Liver (tissue), 3 donors: Measurements from ENCODE around the gene FRMD4B.

ENCODE experiments used
- EGR1 ChIP-seq, 2 donors: IDR thresholded peaks; 2 replicates each; pipeline ENCODE4 v1.6.1; 2016 to 2018; ENCODE audit warnings: antibody characterized with exemption in 2 of 2, low read depth in 2 of 2
- FOXA2 ChIP-seq: IDR thresholded peaks from 2 replicates; pipeline ENCODE4 v1.6.1; 2016; ENCODE audit warnings: antibody characterized with exemption
- GABPA ChIP-seq, 2 donors: IDR thresholded peaks in 1 of 2; conservative IDR thresholded peaks in 1 of 2; 2 replicates each; pipeline ENCODE4 v1.6.1; 2016; ENCODE audit warnings: antibody characterized with exemption in 2 of 2, mild to moderate bottlenecking in 1 of 2, moderate library complexity in 1 of 2
- HNF4A ChIP-seq, 2 donors: conservative IDR thresholded peaks; 2 replicates each; pipeline ENCODE4 v1.6.1; 2016; ENCODE audit warnings: antibody characterized with exemption in 2 of 2, mild to moderate bottlenecking in 2 of 2
- HNF4G ChIP-seq: IDR thresholded peaks from 2 replicates; pipeline ENCODE4 v1.6.1; 2016; ENCODE audit warnings: antibody characterized with exemption
- JUND ChIP-seq, 2 donors: IDR thresholded peaks; 2 replicates each; pipeline ENCODE4 v1.6.1; 2016; ENCODE audit warnings: antibody characterized with exemption in 2 of 2
- NR2F2 ChIP-seq: IDR thresholded peaks from 2 replicates; pipeline ENCODE4 v1.6.1; 2016; ENCODE audit warnings: antibody characterized with exemption
- RAD21 ChIP-seq, 2 donors: IDR thresholded peaks; 2 replicates each; pipeline ENCODE4 v1.6.1; 2016; ENCODE audit warnings: antibody characterized with exemption in 2 of 2, mild to moderate bottlenecking in 2 of 2
- TAF1 ChIP-seq: conservative IDR thresholded peaks from 2 replicates; pipeline ENCODE4 v1.6.1; 2016; ENCODE audit warnings: antibody characterized with exemption, mild to moderate bottlenecking
- TF ChIP-seq, protein P1 (sequence below): fragments of 150-350 bp; IDR thresholded peaks from 2 replicates; pipeline ENCODE4 v1.5.1; 2017; ENCODE audit warnings: improper control_type of control experiment, low read depth, low read length; ENCODE audit not compliant: missing input control
- TF ChIP-seq, protein P2 (sequence below): IDR thresholded peaks from 2 replicates; pipeline ENCODE4 v1.6.1; 2016; ENCODE audit warnings: antibody characterized with exemption
- TF ChIP-seq, protein P3 (sequence below): IDR thresholded peaks from 2 replicates; pipeline ENCODE4 v1.6.1; 2016; ENCODE audit warnings: antibody characterized with exemption
- TF ChIP-seq, protein P4 (sequence below): IDR thresholded peaks from 2 replicates; pipeline ENCODE4 v1.6.1; 2016; ENCODE audit warnings: antibody characterized with exemption
- donor health status: healthy.
- donor health status: healthy.

DNA sequence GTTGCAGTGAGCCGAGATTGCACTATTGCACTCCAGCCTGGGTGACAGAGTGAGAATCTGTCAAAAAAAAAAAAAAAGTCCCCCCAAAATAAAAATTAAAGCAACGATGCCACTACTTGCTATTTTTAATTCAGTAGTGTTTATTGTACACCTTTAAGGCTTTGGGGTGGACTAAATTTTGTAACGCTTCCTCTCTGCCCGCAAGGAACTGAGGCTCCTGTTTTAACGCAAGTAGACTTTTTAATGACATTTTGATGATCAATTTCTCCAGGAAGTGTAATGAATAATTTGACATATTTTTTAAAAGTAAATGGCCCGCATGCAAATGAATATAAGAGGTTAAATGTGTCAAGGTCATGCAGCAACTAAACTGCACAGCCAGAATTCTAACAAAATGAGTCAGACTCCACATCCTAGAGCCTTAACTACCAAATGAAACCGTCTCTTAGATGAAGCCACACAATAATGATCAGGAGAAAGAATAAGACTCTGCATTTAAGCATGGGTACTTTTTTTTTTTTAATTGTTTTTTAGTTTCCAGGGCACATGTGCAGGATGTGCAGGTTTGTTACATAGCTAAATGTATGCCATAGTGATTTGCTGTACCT lies 166.7 kb downstream of the FRMD4B start:
- TF ChIP-seq, protein P1, sequence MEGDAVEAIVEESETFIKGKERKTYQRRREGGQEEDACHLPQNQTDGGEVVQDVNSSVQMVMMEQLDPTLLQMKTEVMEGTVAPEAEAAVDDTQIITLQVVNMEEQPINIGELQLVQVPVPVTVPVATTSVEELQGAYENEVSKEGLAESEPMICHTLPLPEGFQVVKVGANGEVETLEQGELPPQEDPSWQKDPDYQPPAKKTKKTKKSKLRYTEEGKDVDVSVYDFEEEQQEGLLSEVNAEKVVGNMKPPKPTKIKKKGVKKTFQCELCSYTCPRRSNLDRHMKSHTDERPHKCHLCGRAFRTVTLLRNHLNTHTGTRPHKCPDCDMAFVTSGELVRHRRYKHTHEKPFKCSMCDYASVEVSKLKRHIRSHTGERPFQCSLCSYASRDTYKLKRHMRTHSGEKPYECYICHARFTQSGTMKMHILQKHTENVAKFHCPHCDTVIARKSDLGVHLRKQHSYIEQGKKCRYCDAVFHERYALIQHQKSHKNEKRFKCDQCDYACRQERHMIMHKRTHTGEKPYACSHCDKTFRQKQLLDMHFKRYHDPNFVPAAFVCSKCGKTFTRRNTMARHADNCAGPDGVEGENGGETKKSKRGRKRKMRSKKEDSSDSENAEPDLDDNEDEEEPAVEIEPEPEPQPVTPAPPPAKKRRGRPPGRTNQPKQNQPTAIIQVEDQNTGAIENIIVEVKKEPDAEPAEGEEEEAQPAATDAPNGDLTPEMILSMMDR = no peak
- TF ChIP-seq EGR1 (IDR thresholded peaks at IDR 0.05; ENCODE audit: low read depth in 2 of 2) (no peak), HNF4A (conservative IDR thresholded peaks at IDR 0.05) (no peak), TAF1 (no peak), GABPA (IDR thresholded peaks at IDR 0.05 in 1 of 2, conservative IDR thresholded peaks at IDR 0.05 in 1 of 2) (no peak), RAD21 (IDR thresholded peaks at IDR 0.05) (no peak), JUND (IDR thresholded peaks at IDR 0.05) (no peak), HNF4G (no peak), NR2F2 (no peak), FOXA2 (no peak)
- TF ChIP-seq, protein P2, sequence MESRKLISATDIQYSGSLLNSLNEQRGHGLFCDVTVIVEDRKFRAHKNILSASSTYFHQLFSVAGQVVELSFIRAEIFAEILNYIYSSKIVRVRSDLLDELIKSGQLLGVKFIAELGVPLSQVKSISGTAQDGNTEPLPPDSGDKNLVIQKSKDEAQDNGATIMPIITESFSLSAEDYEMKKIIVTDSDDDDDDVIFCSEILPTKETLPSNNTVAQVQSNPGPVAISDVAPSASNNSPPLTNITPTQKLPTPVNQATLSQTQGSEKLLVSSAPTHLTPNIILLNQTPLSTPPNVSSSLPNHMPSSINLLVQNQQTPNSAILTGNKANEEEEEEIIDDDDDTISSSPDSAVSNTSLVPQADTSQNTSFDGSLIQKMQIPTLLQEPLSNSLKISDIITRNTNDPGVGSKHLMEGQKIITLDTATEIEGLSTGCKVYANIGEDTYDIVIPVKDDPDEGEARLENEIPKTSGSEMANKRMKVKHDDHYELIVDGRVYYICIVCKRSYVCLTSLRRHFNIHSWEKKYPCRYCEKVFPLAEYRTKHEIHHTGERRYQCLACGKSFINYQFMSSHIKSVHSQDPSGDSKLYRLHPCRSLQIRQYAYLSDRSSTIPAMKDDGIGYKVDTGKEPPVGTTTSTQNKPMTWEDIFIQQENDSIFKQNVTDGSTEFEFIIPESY = no peak
- TF ChIP-seq, protein P3, sequence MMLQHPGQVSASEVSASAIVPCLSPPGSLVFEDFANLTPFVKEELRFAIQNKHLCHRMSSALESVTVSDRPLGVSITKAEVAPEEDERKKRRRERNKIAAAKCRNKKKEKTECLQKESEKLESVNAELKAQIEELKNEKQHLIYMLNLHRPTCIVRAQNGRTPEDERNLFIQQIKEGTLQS = no peak
- TF ChIP-seq, protein P4, sequence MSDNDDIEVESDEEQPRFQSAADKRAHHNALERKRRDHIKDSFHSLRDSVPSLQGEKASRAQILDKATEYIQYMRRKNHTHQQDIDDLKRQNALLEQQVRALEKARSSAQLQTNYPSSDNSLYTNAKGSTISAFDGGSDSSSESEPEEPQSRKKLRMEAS = no peak
